A549 (cell line): ENCODE measurements around the gene TEX52. TPM values are rescaled to one million over a fixed set of nuclear protein-coding genes. Genes with fewer than 3 reads are reported as not detected.

Source experiments
- ATAC-seq, 2 experiments: fragments of 200-7000 bp in 1 of 2; fragments of >200 bp in 1 of 2; cut with Nextera tagmentation in 1 of 2; cut with Tn5 transposase in 1 of 2; 3 replicates each; pipeline versions ENCODE4 v1.8.0 to v1.9.1; 2018 to 2020; ENCODE audit warnings: mild to moderate bottlenecking in 1 of 2, moderate library complexity in 1 of 2
- CTCF ChIA-PET: fragments of 300-600 bp; sonication (Branson Sonifier 250); formaldehyde crosslinking; extraction: SDS; loops from one replicate; lab custom pipeline; 2021; ENCODE audit warnings: antibody characterized with exemption, inconsistent platforms; lab: Yijun Ruan, JAX
- POLR2A ChIA-PET: fragments of 350-600 bp; formaldehyde crosslinking; extraction: SDS; loops from one replicate; lab custom pipeline; 2021; ENCODE audit warnings: antibody characterized with exemption, inconsistent platforms; lab: Yijun Ruan, JAX
- DNase-seq, 2 experiments: peaks; one replicate each; pipeline versions ENCODE4 v3.0.0 to v3.0.0-alpha.2; 2011 to 2016; ENCODE audit warnings: low read depth in 1 of 2, low spot score in 1 of 2
- FAIRE-seq: peaks from 2 replicates; lab custom pipeline; 2011; peaks lifted over from hg19 to GRCh38; lab: Jason Lieb, UNC
- H3K27ac ChIP-seq, 2 experiments: fragments of >200 bp; sonication (Bioruptor Twin); formaldehyde crosslinking; 3 replicates each; pipeline ENCODE4 v1.5.1; 2016 to 2017
- H3K4me1 ChIP-seq: fragments of >200 bp; sonication (Bioruptor Twin); formaldehyde crosslinking; 3 replicates; pipeline ENCODE4 v1.6.1; 2016
- H3K4me2 ChIP-seq: fragments of >200 bp; sonication (Bioruptor Twin); formaldehyde crosslinking; 3 replicates; pipeline ENCODE4 v1.6.1; 2016
- H3K4me3 ChIP-seq: fragments of >200 bp; sonication (Bioruptor Twin); formaldehyde crosslinking; 3 replicates; pipeline ENCODE4 v1.5.1; 2016
- H3K9me3 ChIP-seq: fragments of >200 bp; sonication (Bioruptor Twin); formaldehyde crosslinking; 3 replicates; pipeline ENCODE4 v1.6.1; 2016
- CBX2 ChIP-seq: fragments of 200-600 bp; sonication (generic); IDR thresholded peaks from 2 replicates; pipeline ENCODE4 v1.6.1; 2016; ENCODE audit warnings: low read depth, mild to moderate bottlenecking, borderline replicate concordance
- CBX8 ChIP-seq: fragments of 200-600 bp; sonication (generic); IDR thresholded peaks from 2 replicates; pipeline ENCODE4 v1.6.1; 2016
- CTCF ChIP-seq: fragments of >200 bp; sonication (Bioruptor Twin); formaldehyde crosslinking; IDR thresholded peaks from 3 replicates; pipeline ENCODE4 v1.5.1; 2016
- ESRRA ChIP-seq: fragments of 150-350 bp; IDR thresholded peaks from 2 replicates; pipeline ENCODE4 v1.6.1; 2014; ENCODE audit warnings: mild to moderate bottlenecking, low read length, borderline replicate concordance
- FOSL2 ChIP-seq, 2 experiments: fragments of 450-650 bp in 1 of 2; fragments of >200 bp in 1 of 2; sonication (Bioruptor Twin) in 1 of 2; formaldehyde crosslinking; IDR thresholded peaks; 2 replicates each; pipeline versions ENCODE4 v1.5.0 to v1.6.1; 2016 to 2020; ENCODE audit warnings: mild to moderate bottlenecking in 1 of 2, moderate library complexity in 1 of 2
- JUNB ChIP-seq: fragments of >200 bp; sonication (Bioruptor Twin); formaldehyde crosslinking; IDR thresholded peaks from 2 replicates; pipeline ENCODE4 v1.6.1; 2016
- MAFK ChIP-seq: fragments of 450-650 bp; IDR thresholded peaks from 2 replicates; pipeline ENCODE4 v1.6.1; 2014; ENCODE audit not compliant: partially characterized antibody
- MAX ChIP-seq: IDR thresholded peaks from 2 replicates; pipeline ENCODE4 v1.6.1; 2012
- NR3C1 ChIP-seq: fragments of >200 bp; sonication (Bioruptor Twin); formaldehyde crosslinking; IDR thresholded peaks from 3 replicates; pipeline ENCODE4 v1.6.1; 2017
- PHF8 ChIP-seq: fragments of 200-600 bp; sonication (generic); IDR thresholded peaks from 2 replicates; pipeline ENCODE4 v1.6.1; 2016; ENCODE audit warnings: low read depth, mild to moderate bottlenecking, antibody characterized with exemption, moderate library complexity, borderline replicate concordance
- POLR2A ChIP-seq: IDR thresholded peaks from 2 replicates; pipeline ENCODE4 v1.6.1; 2012; ENCODE audit warnings: mild to moderate bottlenecking, low read length
- RFX5 ChIP-seq: fragments of 450-650 bp; IDR thresholded peaks from 2 replicates; pipeline ENCODE4 v1.7.1; 2014; ENCODE audit warnings: antibody characterized with exemption, mild to moderate bottlenecking, moderate library complexity
- SMC3 ChIP-seq: fragments of >200 bp; sonication (Bioruptor Twin); formaldehyde crosslinking; IDR thresholded peaks from 3 replicates; pipeline ENCODE4 v1.6.1; 2018; ENCODE audit warnings: inconsistent platforms
- SREBF2 ChIP-seq: fragments of 450-650 bp; IDR thresholded peaks from 2 replicates; pipeline ENCODE4 v1.6.1; 2014; ENCODE audit warnings: mild to moderate bottlenecking, moderate library complexity
- TFCP2L1 ChIP-seq: fragments of 250-450 bp; sonication (Bioruptor Pico); IDR thresholded peaks from 2 replicates; pipeline ENCODE4 v1.5.0; 2021; ENCODE audit warnings: mild to moderate bottlenecking
- ZFP36 ChIP-seq: fragments of 450-650 bp; IDR thresholded peaks from 2 replicates; pipeline ENCODE4 v1.6.1; 2014; ENCODE audit warnings: borderline replicate concordance; ENCODE audit not compliant: partially characterized antibody
- ZNF302 ChIP-seq: fragments of 250-450 bp; sonication (Bioruptor Pico); IDR thresholded peaks from 2 replicates; pipeline ENCODE4 v1.9.0; 2021; ENCODE audit warnings: inconsistent platforms, mild to moderate bottlenecking, moderate library complexity
- WGBS: methylation state at CpG from one replicate; pipeline ENCODE4 v1.1.6; 2017; ENCODE audit errors: missing lambda C conversion rate; 5-methylcytosine and 5-hydroxymethylcytosine counted together
- polyA plus RNA-seq, 4 experiments: library from polyadenylated mRNA; depleted of rRNA in 3 of 4; stranded (reverse); fragments of >200 nt; fragmentation: RNase III in 1 of 4; extraction: RNeasy Plus Mini Kit Qiagen cat#74134 plus additional on column Dnase treatment in 1 of 4; gene quantifications; 2 replicates in 3 of 4; 3 replicates in 1 of 4; pipeline ENCODE4 v1.2.3, GENCODE V29; 2011 to 2017
- TF ChIP-seq, protein P1 (sequence below): IDR thresholded peaks from 2 replicates; pipeline ENCODE4 v1.6.1; 2012; ENCODE audit warnings: low read depth, borderline replicate concordance
- TF ChIP-seq, protein P2 (sequence below): fragments of 450-650 bp; IDR thresholded peaks from 2 replicates; pipeline ENCODE4 v1.6.1; 2014; ENCODE audit warnings: antibody characterized with exemption

Gene TEX52
- polyA plus RNA-seq, 2 of the 4 experiments (the other 2 are of a cell fraction) = not detected

DNA sequence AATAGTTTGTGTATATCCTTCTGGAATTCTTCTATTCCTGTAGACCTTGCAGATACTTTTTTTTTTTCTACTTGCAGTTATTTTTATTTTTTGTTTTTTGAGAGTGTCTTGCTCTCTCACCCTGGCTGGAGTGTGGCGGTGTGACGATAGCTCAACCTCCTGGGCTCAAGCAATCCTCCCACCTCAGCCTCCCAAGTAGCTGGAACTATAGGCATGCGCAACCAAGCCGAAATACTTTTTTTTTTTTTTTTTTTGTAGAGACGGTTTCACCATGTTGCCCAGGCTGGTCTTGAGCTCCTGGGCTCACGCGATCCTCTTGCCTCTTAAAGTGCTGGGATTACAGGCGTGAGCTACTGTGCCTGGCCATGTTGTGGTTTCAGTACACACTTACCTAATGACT is 43.8 kb upstream of the TEX52 start:
- no peaks in the 10 kb centered on the region; the same call in 2 of the 3 replicates for H3K4me1 ChIP-seq
- FAIRE-seq (no peak), DNase-seq (no peak)
- no peak overlapping the region for H3K27ac ChIP-seq
- POLR2A ChIA-PET = no interaction called here
- WGBS = 90% methylated on average over 8 of the region's 8 CpGs
- H3K4me2 ChIP-seq = no peak overlapping the region
- TF ChIP-seq SMC3 = no peak
- TF ChIP-seq, all 56 proteins: peak for 0
- H3K9me3 ChIP-seq = no peaks in the 10 kb centered on the region
- ATAC-seq = no peak
- CTCF ChIA-PET = interaction anchor here (0.6 to 1.4 kb wide), 9 partner anchors 11 to 1526 kb away, joined by 3 to 4 read pairs (median 3); no protein-coding TSS in a partner anchor
- no peak overlapping the region for H3K4me3 ChIP-seq

DNA sequence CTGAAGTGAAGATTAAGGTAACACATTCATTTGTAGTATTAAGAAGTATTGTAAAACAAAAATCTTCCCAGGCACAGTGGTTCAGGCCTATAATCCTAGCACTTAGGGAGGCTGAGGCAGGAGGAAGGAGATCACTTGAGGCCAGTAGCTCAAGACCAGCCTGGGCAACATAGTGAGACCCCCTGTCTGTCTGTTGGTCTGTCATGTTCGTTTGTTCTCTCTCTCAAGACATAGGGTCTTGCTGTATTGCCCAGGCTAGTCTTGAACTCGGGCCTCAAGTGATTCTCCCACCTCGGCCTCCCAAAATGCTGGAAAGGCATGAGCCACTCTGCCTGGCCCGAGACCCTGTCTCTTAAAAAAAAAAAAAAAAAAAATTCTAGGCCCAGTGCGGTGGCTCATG is 40.6 kb upstream of the TEX52 start:
- TF ChIP-seq PHF8 (no peak), FOSL2 (IDR thresholded peaks at IDR 0.05) (no peak), FOSL2 (CRISPR knock-in tag; IDR thresholded peaks at IDR 0.05) (no peak), RFX5 (no peak), JUNB (no peak), MAX (no peak)
- TF ChIP-seq, all 56 proteins: peak for 0
- ATAC-seq = no peak
- no peaks in the 10 kb centered on the region for H3K9me3 ChIP-seq
- WGBS = 94% methylated on average over 5 of the region's 5 CpGs
- no peak overlapping the region for H3K4me3 ChIP-seq
- ChIA-PET CTCF (interaction anchor here (0.6 to 2.3 kb wide), 3 partner anchors 9 to 47 kb away, joined by 3 to 15 read pairs (median 4); no protein-coding TSS in a partner anchor), POLR2A (no interaction called here)
- H3K27ac ChIP-seq = no peak overlapping the region
- H3K4me1 ChIP-seq = peaks cover 17% of the 10 kb centered on the region
- no peak for DNase-seq
- FAIRE-seq = no peak
- H3K4me2 ChIP-seq = no peak overlapping the region

GRCh38 chr12:2895511-2895910 is 38.7 kb upstream of the TEX52 start:
- Histone ChIP-seq H3K4me3 (no peak overlapping the region), H3K9me3 (no peaks in the 10 kb centered on the region), H3K4me2 (no peak overlapping the region), H3K4me1 (peaks cover 24% of the 10 kb centered on the region), H3K27ac (no peak overlapping the region)
- POLR2A ChIA-PET = no interaction called here
- FAIRE-seq = no peak
- no peak for DNase-seq
- CTCF ChIA-PET = interaction anchor here (0.6 to 2.9 kb wide), 4 partner anchors 10 to 60 kb away, joined by 3 to 21 read pairs (median 10); no protein-coding TSS in a partner anchor
- WGBS = 54% methylated on average over 2 of the region's 2 CpGs
- ATAC-seq = no peak
- TF ChIP-seq MAFK = peak; percentile 15
- no peak for TF ChIP-seq NR3C1
- TF ChIP-seq FOSL2 (IDR thresholded peaks at IDR 0.05) = no peak
- peak; percentile 65 for TF ChIP-seq FOSL2 (CRISPR knock-in tag; IDR thresholded peaks at IDR 0.05)

DNA sequence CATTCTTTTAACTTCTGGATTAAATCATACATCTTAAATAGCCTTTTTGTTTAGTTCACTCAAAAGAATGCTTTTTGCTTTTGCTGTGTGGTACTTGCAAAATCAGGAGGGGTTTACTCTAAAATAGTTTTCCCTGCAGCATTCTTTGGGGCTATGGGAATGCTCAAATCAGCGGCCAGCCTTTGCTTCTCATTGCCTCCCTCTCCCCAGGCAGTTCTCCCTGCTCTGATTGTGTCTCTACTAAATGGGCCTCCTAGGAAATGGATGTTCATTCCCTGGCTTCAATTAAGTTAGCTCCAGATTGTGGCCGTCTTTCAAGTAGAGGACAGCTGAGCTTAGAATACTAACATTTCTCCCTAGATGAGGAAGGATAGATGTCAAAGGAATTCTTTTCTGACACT is 38.2 kb upstream of the TEX52 start:
- TF ChIP-seq, protein P1, sequence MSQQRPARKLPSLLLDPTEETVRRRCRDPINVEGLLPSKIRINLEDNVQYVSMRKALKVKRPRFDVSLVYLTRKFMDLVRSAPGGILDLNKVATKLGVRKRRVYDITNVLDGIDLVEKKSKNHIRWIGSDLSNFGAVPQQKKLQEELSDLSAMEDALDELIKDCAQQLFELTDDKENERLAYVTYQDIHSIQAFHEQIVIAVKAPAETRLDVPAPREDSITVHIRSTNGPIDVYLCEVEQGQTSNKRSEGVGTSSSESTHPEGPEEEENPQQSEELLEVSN = no peak
- TF ChIP-seq POLR2A = no peak
- TF ChIP-seq TFCP2L1 (CRISPR knock-in tag) = no peak
- TF ChIP-seq, protein P2, sequence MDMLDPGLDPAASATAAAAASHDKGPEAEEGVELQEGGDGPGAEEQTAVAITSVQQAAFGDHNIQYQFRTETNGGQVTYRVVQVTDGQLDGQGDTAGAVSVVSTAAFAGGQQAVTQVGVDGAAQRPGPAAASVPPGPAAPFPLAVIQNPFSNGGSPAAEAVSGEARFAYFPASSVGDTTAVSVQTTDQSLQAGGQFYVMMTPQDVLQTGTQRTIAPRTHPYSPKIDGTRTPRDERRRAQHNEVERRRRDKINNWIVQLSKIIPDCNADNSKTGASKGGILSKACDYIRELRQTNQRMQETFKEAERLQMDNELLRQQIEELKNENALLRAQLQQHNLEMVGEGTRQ = no peak
- no peak for TF ChIP-seq ZNF302
- no peak for TF ChIP-seq ZFP36
- TF ChIP-seq ESRRA = no peak
- no peak for TF ChIP-seq CTCF
- no peak for TF ChIP-seq SREBF2
- TF ChIP-seq CBX2 = no peak
- TF ChIP-seq CBX8 = no peak
- TF ChIP-seq, all 56 proteins: peak for 0
- DNase-seq (no peak), ATAC-seq (no peak), FAIRE-seq (no peak)
- ChIA-PET CTCF (interaction anchor here (0.6 to 2.9 kb wide), 4 partner anchors 10 to 61 kb away, joined by 3 to 21 read pairs (median 10); no protein-coding TSS in a partner anchor), POLR2A (no interaction called here)
- Histone ChIP-seq H3K4me2 (no peak overlapping the region), H3K9me3 (no peaks in the 10 kb centered on the region), H3K4me3 (no peak overlapping the region), H3K27ac (0 out of 6 replicates have a peak overlapping the region, but pooled peaks of 1 of the 2 experiments have one; percentile 34), H3K4me1 (peaks cover 26% of the 10 kb centered on the region)
- WGBS = 2% methylated on average over 2 of the region's 2 CpGs
